Body of pancreas (tissue), 4 donors: ENCODE results near the gene STX8. TPM values are rescaled to one million over a fixed set of nuclear protein-coding genes. Genes with fewer than 3 reads are reported as not detected.
"Not testable (repeated sequence)": the region's sequence is repeated elsewhere in the genome, so short reads cannot be mapped to it uniquely, and the experiment has no call there.

Experiments used
- ATAC-seq: fragments of 150-250 bp; one replicate; pipeline ENCODE4 v1.9.1; 2016
- DNase-seq, 4 donors: peaks; one replicate each; pipeline ENCODE4 v3.0.0-alpha.2; 2019
- H3K27ac ChIP-seq, 4 donors: fragments of 200-600 bp; sonication (generic); 1 replicate in 3 of 4; 2 replicates in 1 of 4; pipeline versions ENCODE4 v1.5.1 to v1.6.1; 2016 to 2019; ENCODE audit warnings: mild to moderate bottlenecking in 1 of 4, mixed read lengths in 1 of 4, moderate library complexity in 1 of 4
- H3K27me3 ChIP-seq, 2 donors: fragments of 200-600 bp; sonication (generic); one replicate each; pipeline ENCODE4 v1.6.0; 2016; ENCODE audit warnings: mild to moderate bottlenecking in 1 of 2
- H3K36me3 ChIP-seq, 2 donors: fragments of 200-600 bp; sonication (generic); replicated peaks in 1 of 2; 2 replicates each; pipeline ENCODE4 v1.5.1; 2016; ENCODE audit warnings: low read depth in 2 of 2; ENCODE audit not compliant: insufficient read depth in 1 of 2
- H3K4me1 ChIP-seq: fragments of 200-600 bp; sonication (generic); one replicate; pipeline ENCODE4 v1.6.0; 2016
- H3K4me3 ChIP-seq, 2 donors: fragments of 200-600 bp; sonication (generic); 1 replicate in 1 of 2; 2 replicates in 1 of 2; pipeline ENCODE4 v1.5.1; 2016 to 2019
- H3K9me3 ChIP-seq, 3 donors: fragments of 200-600 bp; sonication (generic); 1 replicate in 2 of 3; 2 replicates in 1 of 3; pipeline ENCODE4 v1.5.1; 2016
- CTCF ChIP-seq, 7 experiments: fragments of 450-650 bp in 4 of 7; fragments of 200-600 bp in 3 of 7; sonication (generic) in 3 of 7; IDR thresholded peaks; one replicate each; pipeline ENCODE4 v1.5.1; 2016 to 2019; ENCODE audit warnings: antibody characterized with exemption in 7 of 7
- POLR2A ChIP-seq, 3 donors: fragments of 450-650 bp; IDR thresholded peaks; one replicate each; pipeline ENCODE4 v1.6.1; 2016; ENCODE audit warnings: antibody characterized with exemption in 3 of 3, mild to moderate bottlenecking in 2 of 3
- WGBS, 2 donors: methylation state at CpG; one replicate each; pipeline ENCODE4 v1.1.5; 2017; 5-methylcytosine and 5-hydroxymethylcytosine counted together
- intact Hi-C: fragments of 100-400 bp; cut with DNase I; formaldehyde crosslinking; loops from one replicate; pipeline ENCODE4 v1.15.1; 2023
- total RNA-seq, 2 donors: library from RNA; depleted of rRNA; stranded (reverse); fragments of >200 nt; gene quantifications; one replicate each; pipeline ENCODE4 v1.1.0, GENCODE V29; 2016

Gene STX8
- total RNA-seq, 2 donors from 2014 or later, result 32.2 to 37.6 TPM

- Histone ChIP-seq H3K9me3 (no peaks in the 10 kb centered on the region), H3K27me3 (no peaks in the 10 kb centered on the region), H3K4me3 (no peak overlapping the region), H3K36me3 (peaks cover 0 to 9% of the 10 kb centered on the region in 2 donors), H3K27ac (no peak overlapping the region), H3K4me1 (peaks cover 13% of the 10 kb centered on the region)
- intact Hi-C loops, result no loop called here
- no peak for TF ChIP-seq CTCF (IDR thresholded peaks at IDR 0.05)
- ATAC-seq, result no peak
- no peak for DNase-seq
- WGBS, 2 donors, result 94 to 98% methylated on average over 9 of the region's 10 CpGs
Observed at GRCh38 chr17:9571201-9571600, 4.4 kb downstream of the STX8 start.

GRCh38 chr17:9568957-9569588 lies 6.5 kb downstream of the STX8 start:
- H3K27ac ChIP-seq, result no peak overlapping the region
- H3K4me1 ChIP-seq, result no peaks in the 10 kb centered on the region
- no peak for TF ChIP-seq POLR2A (IDR thresholded peaks at IDR 0.05)
- no peak for TF ChIP-seq CTCF (IDR thresholded peaks at IDR 0.05)
- H3K9me3 ChIP-seq, result no peaks in the 10 kb centered on the region
- 83 to 88% methylated on average over 11 of the region's 11 CpGs for WGBS, 2 donors
- no peak for ATAC-seq
- intact Hi-C loops, result no loop called here
- peaks cover 0 to 9% of the 10 kb centered on the region in 2 donors for H3K36me3 ChIP-seq
- DNase-seq, result no peak
- H3K27me3 ChIP-seq, result no peaks in the 10 kb centered on the region
- H3K4me3 ChIP-seq, result no peak overlapping the region

- no peak for TF ChIP-seq POLR2A (IDR thresholded peaks at IDR 0.05)
- no peak for TF ChIP-seq CTCF (IDR thresholded peaks at IDR 0.05)
- Histone ChIP-seq H3K4me3 (no peak overlapping the region), H3K27me3 (no peaks in the 10 kb centered on the region), H3K27ac (no peak overlapping the region), H3K36me3 (peaks cover 0 to 9% of the 10 kb centered on the region in 2 donors), H3K4me1 (no peaks in the 10 kb centered on the region), H3K9me3 (no peaks in the 10 kb centered on the region)
- intact Hi-C loops, result no loop called here
- no peak for DNase-seq
- no peak for ATAC-seq
Observed at GRCh38 chr17:9568004-9568403, 7.6 kb downstream of the STX8 start.

- H3K4me3 ChIP-seq, H3K4me1 ChIP-seq, H3K27ac ChIP-seq, H3K36me3 ChIP-seq, H3K27me3 ChIP-seq, DNase-seq, H3K9me3 ChIP-seq, intact Hi-C loops, ATAC-seq: not testable (repeated sequence)
- WGBS, 2 donors, result 86 to 90% methylated on average over 5 of the region's 5 CpGs
Observed at GRCh38 chr17:9566739-9567138, 8.9 kb downstream of the STX8 start.

GRCh38 chr17:9566067-9566466 lies 9.6 kb downstream of the STX8 start:
- peaks cover 0 to 9% of the 10 kb centered on the region in 2 donors for H3K36me3 ChIP-seq
- ATAC-seq (no peak), DNase-seq (no peak)
- H3K4me3 ChIP-seq, result no peak overlapping the region
- H3K4me1 ChIP-seq, result no peaks in the 10 kb centered on the region
- H3K9me3 ChIP-seq, result no peaks in the 10 kb centered on the region
- H3K27me3 ChIP-seq, result no peaks in the 10 kb centered on the region
- intact Hi-C loops, result no loop called here
- 58 to 75% methylated on average over 7 of the region's 7 CpGs for WGBS, 2 donors
- no peak for TF ChIP-seq CTCF (IDR thresholded peaks at IDR 0.05)
- TF ChIP-seq POLR2A (IDR thresholded peaks at IDR 0.05), result no peak
- no peak overlapping the region for H3K27ac ChIP-seq
